ENCODE results near the gene GARIN3. TPM values are rescaled to one million over a fixed set of nuclear protein-coding genes. Genes with fewer than 3 reads are reported as not detected.
"Not testable (repeated sequence)": the region's sequence is repeated elsewhere in the genome, so short reads cannot be mapped to it uniquely, and the experiment has no call there.

GARIN3 gene
- total RNA-seq, 4 donors from 2014 or later: not detected

DNA sequence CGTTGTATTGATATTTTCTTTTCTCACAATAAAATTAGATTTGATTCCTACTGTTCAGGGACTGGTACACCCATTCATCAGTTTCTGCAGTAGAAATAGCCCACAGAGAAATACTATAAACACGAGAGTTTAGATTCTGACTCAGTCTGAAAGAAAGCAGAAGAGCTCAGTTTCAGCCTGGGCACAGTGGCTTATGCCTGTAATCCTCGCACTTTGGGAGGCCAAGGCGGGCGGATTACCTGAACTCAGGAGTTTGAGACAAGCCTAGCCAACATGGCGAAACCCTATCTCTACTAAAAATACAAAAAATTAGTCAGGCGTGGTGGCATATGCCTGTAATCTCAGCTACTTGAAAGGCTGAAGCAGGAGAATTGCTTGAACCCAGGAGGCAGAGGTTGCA is 23.2 kb upstream of the GARIN3 start:
- Histone ChIP-seq H3K27me3 (no peaks in the 10 kb centered on the region), H3K36me3 (no peaks in the 10 kb centered on the region), H3K27ac (no peak overlapping the region), H3K4me1 (no peaks in the 10 kb centered on the region), H3K4me3 (no peak overlapping the region), H3K9me3 (no peaks in the 10 kb centered on the region)
- TF ChIP-seq POLR2A (IDR thresholded peaks at IDR 0.05): no peak
- TF ChIP-seq, protein P1, sequence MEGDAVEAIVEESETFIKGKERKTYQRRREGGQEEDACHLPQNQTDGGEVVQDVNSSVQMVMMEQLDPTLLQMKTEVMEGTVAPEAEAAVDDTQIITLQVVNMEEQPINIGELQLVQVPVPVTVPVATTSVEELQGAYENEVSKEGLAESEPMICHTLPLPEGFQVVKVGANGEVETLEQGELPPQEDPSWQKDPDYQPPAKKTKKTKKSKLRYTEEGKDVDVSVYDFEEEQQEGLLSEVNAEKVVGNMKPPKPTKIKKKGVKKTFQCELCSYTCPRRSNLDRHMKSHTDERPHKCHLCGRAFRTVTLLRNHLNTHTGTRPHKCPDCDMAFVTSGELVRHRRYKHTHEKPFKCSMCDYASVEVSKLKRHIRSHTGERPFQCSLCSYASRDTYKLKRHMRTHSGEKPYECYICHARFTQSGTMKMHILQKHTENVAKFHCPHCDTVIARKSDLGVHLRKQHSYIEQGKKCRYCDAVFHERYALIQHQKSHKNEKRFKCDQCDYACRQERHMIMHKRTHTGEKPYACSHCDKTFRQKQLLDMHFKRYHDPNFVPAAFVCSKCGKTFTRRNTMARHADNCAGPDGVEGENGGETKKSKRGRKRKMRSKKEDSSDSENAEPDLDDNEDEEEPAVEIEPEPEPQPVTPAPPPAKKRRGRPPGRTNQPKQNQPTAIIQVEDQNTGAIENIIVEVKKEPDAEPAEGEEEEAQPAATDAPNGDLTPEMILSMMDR (IDR thresholded peaks at IDR 0.05): no peak
- intact Hi-C loops (cut with DNase I; ENCODE audit: low total_unique reads): no loop called here
- DNase-seq: no peak

- H3K36me3 ChIP-seq: no peaks in the 10 kb centered on the region
- no peaks in the 10 kb centered on the region for H3K27me3 ChIP-seq
- no peak overlapping the region for H3K27ac ChIP-seq
- H3K4me3 ChIP-seq: no peak overlapping the region
- intact Hi-C loops (cut with DNase I; ENCODE audit: low total_unique reads): no loop called here
- DNase-seq: no peak
- H3K4me1 ChIP-seq: no peaks in the 10 kb centered on the region
- TF ChIP-seq POLR2A (IDR thresholded peaks at IDR 0.05): no peak
- TF ChIP-seq, protein P1 (IDR thresholded peaks at IDR 0.05): no peak
- H3K9me3 ChIP-seq: no peaks in the 10 kb centered on the region
These were observed 22.2 kb upstream of the GARIN3 start for GRCh38 chr5:157188270-157188669.

DNA sequence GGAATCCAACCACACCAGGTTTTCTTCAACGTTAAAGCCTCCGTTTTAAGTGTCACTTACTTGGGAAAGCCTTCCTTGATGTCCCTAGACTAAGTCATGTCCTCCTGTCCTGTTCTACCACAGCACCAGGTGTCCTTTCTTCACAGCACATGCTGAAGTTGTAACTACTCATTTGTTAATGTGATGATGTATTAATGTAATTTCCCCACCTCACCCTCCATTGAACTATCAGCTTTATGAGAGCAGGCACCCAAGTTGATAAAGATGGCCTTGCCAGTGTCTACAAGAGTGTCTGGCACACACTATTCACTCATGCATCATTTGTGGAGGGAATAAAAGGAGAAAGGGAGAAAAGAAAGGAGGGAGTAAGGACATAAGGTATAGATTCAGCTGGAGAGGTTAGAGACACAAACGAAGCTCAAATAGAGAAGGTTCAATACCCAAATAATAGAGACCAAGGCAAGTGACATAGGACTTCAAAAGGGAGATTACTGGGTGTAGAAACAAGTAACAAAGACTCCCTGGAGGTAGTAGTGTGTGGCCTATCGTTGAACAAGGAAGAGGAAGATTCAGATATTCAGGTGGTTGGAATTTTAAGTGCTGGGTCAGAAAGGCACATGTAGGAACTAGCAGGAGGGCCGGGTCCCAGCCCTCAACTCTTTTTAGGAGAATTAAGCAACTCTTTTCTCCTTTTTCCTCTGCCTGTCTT is 21.1 kb upstream of the GARIN3 start:
- no peaks in the 10 kb centered on the region for H3K4me1 ChIP-seq
- no peaks in the 10 kb centered on the region for H3K27me3 ChIP-seq
- intact Hi-C loops (cut with DNase I; ENCODE audit: low total_unique reads): no loop called here
- H3K36me3 ChIP-seq: no peaks in the 10 kb centered on the region
- TF ChIP-seq, protein P1 (IDR thresholded peaks at IDR 0.05): no peak
- TF ChIP-seq POLR2A (IDR thresholded peaks at IDR 0.05): no peak
- H3K9me3 ChIP-seq: no peaks in the 10 kb centered on the region
- no peak for DNase-seq
- no peak overlapping the region for H3K27ac ChIP-seq
- no peak overlapping the region for H3K4me3 ChIP-seq

GRCh38 chr5:157186309-157187045 is 20.4 kb upstream of the GARIN3 start:
- Histone ChIP-seq H3K4me1 (no peaks in the 10 kb centered on the region), H3K9me3 (no peaks in the 10 kb centered on the region), H3K27me3 (no peaks in the 10 kb centered on the region), H3K27ac (no peak overlapping the region), H3K4me3 (no peak overlapping the region), H3K36me3 (no peaks in the 10 kb centered on the region)
- intact Hi-C loops (cut with DNase I; ENCODE audit: low total_unique reads): no loop called here
- no peak for DNase-seq
- TF ChIP-seq POLR2A (IDR thresholded peaks at IDR 0.05): no peak
- TF ChIP-seq, protein P1 (IDR thresholded peaks at IDR 0.05): no peak

DNA sequence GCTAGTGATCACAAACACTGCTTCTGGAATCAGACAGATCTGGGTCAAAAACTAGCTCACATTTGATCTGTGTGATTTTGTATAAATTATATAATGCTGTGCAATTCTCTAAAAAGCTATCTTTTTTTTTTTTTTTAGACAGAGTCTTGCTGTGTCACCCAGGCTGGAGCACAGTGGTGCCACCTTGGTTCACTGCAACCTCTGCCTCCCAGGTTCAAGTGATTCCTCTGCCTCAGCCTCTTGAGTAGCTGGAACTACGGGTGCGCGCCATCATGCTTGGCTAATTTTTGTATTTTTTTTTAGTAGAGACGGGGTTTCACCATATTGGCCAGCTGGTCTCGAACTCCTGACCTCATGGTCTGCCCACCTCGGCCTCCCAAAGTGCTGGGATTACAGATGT is 19.1 kb upstream of the GARIN3 start:
- H3K36me3 ChIP-seq; H3K27me3 ChIP-seq; DNase-seq; H3K4me3 ChIP-seq; H3K9me3 ChIP-seq; H3K4me1 ChIP-seq; H3K27ac ChIP-seq; intact Hi-C loops (cut with DNase I; ENCODE audit: low total_unique reads): not testable (repeated sequence)
